GM18909 (cell line): Measurements from ENCODE around the gene DMRT1.

ENCODE experiments used
- ATAC-seq: cut with Tn5 transposase; IDR thresholded peaks from one replicate; pipeline ENCODE4 v1.9.1; 2021; ENCODE audit warnings: mild to moderate bottlenecking; ENCODE audit not compliant: unreplicated experiment, poor library complexity

DMRT1 gene

GRCh38 chr9:917730-918129 is 76.2 kb downstream of the DMRT1 start:
- no peak for ATAC-seq

- no peak for ATAC-seq
These were observed 79.4 kb downstream of the DMRT1 start for GRCh38 chr9:920927-921326.

GRCh38 chr9:922171-922570 is 80.7 kb downstream of the DMRT1 start:
- no peak for ATAC-seq

- no peak for ATAC-seq
These were observed 81.2 kb downstream of the DMRT1 start for GRCh38 chr9:922731-923130.

GRCh38 chr9:926976-927375 is 85.5 kb downstream of the DMRT1 start:
- ATAC-seq = no peak

GRCh38 chr9:928363-929042 is 87.0 kb downstream of the DMRT1 start:
- ATAC-seq = peak; percentile 67

- no peak for ATAC-seq
These were observed 88.2 kb downstream of the DMRT1 start for GRCh38 chr9:929719-930118.

- ATAC-seq = no peak
These were observed 91.9 kb downstream of the DMRT1 start for GRCh38 chr9:933356-933755.

GRCh38 chr9:935348-935965 is 94.0 kb downstream of the DMRT1 start:
- ATAC-seq = no peak

- ATAC-seq = no peak
These were observed 101.5 kb downstream of the DMRT1 start for GRCh38 chr9:942805-943580.

GRCh38 chr9:947985-948384 is 106.5 kb downstream of the DMRT1 start:
- no peak for ATAC-seq

GRCh38 chr9:948497-948896 is 107.0 kb downstream of the DMRT1 start:
- ATAC-seq = no peak

GRCh38 chr9:950139-950538 is 108.6 kb downstream of the DMRT1 start:
- ATAC-seq = no peak

GRCh38 chr9:952546-952945 is 111.0 kb downstream of the DMRT1 start:
- ATAC-seq = no peak

GRCh38 chr9:959105-959504 is 117.6 kb downstream of the DMRT1 start:
- ATAC-seq = no peak

GRCh38 chr9:959914-960313 is 118.4 kb downstream of the DMRT1 start:
- no peak for ATAC-seq

- no peak for ATAC-seq
These were observed 120.5 kb downstream of the DMRT1 start for GRCh38 chr9:962023-962422.

GRCh38 chr9:965497-965896 is 124.0 kb downstream of the DMRT1 start:
- no peak for ATAC-seq

- no peak for ATAC-seq
These were observed 125.4 kb downstream of the DMRT1 start for GRCh38 chr9:966870-967269.

GRCh38 chr9:967436-967835 is 125.9 kb downstream of the DMRT1 start:
- no peak for ATAC-seq

- ATAC-seq = no peak
These were observed 126.6 kb downstream of the DMRT1 start for GRCh38 chr9:967903-968641.
